SHP77 (cell line): ENCODE results near the gene GULP1.
"Not testable (repeated sequence)": the region's sequence is repeated elsewhere in the genome, so short reads cannot be mapped to it uniquely, and the experiment has no call there.

Experiments
- DNase-seq, 2 experiments: peaks; one replicate each; lab custom pipeline; 2025; lab: John Stamatoyannopoulos, UW

Gene GULP1

GRCh38 chr2:188527581-188527993 lies 235.9 kb downstream of the GULP1 start:
- DNase-seq, result no peak

DNA sequence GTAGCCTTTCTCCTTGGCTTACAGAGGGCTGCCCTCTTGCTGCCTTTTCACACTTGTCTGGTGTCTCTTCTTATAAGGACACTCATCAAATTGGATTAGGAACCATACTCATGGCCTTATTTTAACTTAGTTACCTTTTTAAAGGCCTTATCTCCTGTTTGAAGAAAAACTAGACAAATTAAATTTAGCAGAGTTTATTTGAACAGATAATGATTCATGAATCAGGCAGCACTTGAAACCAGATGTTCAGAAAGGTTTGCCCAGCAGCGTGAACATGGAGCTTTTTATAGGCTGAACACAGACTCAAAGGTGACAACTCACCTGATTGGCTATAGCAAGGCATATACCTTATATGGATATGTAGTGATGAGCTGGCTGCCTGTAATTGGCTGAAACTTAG lies 238.0 kb downstream of the GULP1 start:
- DNase-seq, result no peak

DNA sequence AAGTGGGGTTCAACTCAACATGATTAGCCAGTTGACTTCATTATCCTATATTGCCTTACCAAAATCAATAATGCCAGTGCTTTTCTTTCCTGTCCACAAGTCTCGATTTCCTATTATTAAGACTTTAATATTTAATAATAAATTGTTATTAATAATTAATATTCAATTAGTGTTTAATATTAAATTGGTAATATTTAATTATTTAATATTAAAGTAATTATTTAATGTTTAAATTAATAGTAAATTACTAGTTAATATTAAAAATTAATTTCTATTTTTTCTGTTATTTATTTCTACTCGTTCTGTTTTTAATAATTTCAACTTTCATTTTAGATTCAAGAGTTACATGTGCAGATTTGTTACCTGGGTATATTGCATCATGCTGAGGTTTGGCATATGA lies 243.2 kb downstream of the GULP1 start:
- DNase-seq, result no peak

- DNase-seq, result no peak
These were observed 260.0 kb downstream of the GULP1 start for GRCh38 chr2:188551671-188552070.

- DNase-seq, result no peak
These were observed 265.4 kb downstream of the GULP1 start for GRCh38 chr2:188557081-188557480.

GRCh38 chr2:188559455-188559854 lies 267.8 kb downstream of the GULP1 start:
- not testable (repeated sequence) for DNase-seq

GRCh38 chr2:188561473-188561979 lies 269.9 kb downstream of the GULP1 start:
- no peak for DNase-seq

DNA sequence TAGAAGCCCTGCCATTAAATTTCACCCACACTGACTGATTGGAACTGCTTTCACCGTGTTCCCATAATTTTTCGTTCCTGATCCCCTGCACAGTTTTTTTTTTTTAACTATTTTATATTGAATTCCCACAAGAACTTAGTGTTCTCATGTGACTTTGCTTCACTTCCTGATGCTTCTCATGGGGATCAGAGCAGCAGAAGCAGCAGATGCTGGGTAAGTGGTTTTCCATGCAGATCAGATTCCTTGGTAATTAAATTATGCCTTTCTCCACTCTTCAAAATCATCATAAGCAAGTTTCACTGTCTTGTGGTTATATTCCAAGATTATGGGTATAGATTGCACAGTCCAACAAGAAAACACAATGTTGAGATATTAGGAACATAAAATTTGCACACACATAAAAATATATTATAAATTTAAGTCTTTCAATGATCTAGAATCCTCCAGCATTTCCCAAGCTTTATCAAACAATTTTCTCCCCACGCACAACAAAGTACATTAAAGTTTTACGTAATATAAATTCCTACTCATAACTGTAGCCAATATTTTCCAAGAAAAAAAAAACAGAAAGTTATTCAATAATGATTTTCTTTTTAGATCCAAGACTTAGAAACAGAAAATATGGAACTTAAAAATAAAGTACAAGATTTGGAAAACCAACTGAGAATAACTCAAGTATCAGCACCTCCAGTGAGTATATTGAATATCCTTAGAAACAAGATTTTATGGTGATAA lies 277.9 kb downstream of the GULP1 start:
- DNase-seq, result no peak

GRCh38 chr2:188570370-188570769 lies 278.7 kb downstream of the GULP1 start:
- no peak for DNase-seq

DNA sequence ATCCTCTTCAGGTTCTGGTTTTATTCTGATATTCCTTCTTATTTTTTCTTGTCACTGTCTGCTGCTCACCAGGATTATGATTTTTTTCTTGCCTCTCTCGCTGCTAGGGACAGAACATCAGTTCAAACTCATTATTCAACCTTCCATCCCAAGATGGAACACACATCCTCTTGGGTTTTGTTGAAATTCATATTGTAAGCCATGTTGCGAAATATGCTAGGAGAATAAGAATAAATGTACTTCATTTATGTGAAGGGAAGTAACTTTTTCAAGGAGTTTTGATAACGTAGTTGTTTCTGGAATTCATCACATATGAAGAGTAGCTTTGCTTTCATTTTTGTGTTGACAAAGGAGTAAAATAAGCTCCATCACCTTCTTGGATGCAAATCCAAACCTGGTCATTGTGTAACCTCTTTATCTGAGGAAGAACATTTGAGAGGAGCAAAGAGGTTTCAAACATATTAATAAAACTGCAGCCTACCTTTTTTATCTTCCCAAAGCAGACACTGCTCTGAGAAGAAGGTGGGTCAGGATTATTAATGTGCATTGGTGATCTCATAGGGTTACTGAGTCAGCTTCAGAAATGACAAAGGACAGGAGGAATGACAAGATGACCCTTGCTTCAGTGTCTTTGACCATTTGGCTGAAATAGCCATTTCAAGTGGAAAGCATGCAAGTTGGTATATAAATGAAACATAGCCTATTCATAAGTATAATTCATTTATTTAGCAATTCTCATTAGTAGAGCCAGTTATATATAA lies 280.0 kb downstream of the GULP1 start:
- no peak for DNase-seq

DNA sequence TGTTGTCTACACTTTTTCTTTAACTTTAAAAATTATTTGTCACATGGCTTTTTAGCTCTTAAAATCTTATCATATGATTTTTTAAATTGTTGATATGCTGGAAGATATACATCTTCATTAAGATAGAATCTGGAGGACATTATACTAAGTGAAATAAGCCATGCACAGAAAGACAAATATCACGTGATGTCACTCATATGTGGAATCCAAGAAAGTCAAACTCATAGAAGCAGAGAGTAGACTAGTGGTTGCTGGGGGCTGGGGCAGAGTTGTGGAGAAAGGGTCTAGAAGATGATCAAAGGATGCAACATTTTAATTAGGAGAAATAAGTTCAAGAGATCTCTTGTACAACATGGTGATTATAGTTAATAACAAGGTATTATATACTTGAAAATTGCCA lies 280.9 kb downstream of the GULP1 start:
- DNase-seq, result no peak

GRCh38 chr2:188573453-188573852 lies 281.8 kb downstream of the GULP1 start:
- peak; percentile 13 to 38 for DNase-seq

DNA sequence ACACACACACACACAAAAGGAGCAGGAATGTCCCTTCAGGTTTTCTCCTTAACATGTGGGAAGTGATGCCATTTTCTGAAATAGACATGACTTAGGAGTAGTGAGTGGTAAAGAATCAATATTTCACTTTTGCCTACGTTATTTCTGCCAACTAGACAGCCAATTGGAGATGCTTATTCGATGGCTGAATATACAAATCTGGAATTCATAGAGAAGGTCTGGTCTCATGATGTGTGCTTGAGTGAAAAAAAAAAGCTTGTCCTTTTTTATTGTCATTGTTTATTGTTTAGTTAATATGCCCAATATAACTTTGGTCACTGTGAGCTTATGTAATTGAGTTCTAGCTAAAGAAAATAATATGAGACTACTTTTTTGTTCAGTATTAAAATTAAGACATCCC lies 284.3 kb downstream of the GULP1 start:
- DNase-seq, result no peak

DNA sequence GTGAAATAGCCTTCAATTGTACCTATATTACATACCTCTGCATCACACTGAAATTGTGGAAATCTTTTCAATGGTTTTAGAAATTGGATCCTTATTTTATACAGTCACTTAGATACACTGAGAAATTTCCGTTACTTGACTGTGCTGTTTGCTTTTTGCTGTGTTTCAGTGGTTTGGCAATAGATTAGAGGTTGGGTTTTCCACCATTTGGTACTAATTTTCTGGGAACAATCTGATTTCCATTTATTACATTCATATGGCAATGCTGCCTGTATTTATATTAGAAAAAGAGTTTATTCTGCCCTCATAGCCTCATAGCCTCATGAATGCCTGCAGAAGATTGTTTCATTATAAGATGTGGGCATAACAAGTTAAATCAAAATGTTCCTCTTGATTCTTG lies 285.0 kb downstream of the GULP1 start:
- no peak for DNase-seq

DNA sequence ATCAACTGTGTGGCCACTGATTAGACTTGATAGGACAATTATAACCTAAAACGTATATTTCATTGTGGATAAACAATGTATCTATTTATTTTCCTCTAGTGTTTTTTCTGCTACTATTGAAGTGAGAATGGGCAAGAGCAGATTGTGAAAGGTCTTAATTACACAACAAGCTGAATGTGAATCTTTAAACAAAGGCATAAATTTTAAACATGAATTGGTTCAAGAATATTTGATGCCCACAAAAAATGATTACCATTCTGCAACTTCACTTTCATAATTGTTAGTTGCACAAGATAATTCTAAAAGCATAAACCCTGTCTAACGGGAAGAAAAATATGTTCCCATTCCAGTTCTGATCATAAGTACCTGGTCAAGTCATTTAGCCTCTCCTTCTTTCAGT lies 285.6 kb downstream of the GULP1 start:
- no peak for DNase-seq

DNA sequence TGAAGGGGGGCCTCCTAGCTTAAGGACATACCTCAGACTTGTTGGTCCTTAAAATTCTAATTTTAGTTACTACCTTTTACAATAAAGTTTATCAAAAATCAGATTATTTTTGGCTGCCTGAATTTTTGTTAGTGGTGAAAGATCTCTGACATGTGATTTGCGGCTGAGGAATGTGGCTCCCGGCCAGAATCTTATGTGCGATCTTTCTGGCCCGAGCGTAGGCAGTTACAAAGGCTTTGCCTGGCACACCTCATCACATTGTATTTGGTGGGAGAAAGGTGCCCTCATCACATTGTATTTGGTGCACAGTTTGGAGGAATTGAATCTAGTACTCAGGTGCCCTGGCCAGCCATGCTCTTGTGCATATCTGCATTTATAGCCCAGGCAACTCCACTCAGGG lies 289.1 kb downstream of the GULP1 start:
- DNase-seq, result no peak

DNA sequence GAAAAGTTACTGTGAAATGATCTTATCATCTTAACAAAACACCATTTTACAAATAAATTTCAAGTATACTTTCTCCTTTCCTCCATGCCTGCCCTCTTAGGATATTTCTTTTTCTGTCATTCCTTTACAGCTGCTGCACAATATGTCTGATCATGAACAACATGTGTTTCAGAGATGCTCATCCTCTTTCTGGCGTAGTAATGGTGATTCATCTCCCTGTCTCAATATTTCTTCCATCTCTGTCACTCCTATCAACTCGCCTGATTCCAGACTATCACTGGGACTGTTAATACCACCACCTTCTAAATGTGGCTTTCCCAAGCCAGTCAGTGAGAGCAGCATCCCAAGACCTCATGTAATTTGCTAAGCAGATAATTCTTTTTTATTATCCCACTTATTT lies 290.5 kb downstream of the GULP1 start:
- DNase-seq, result no peak

GRCh38 chr2:188588235-188588634 lies 296.6 kb downstream of the GULP1 start:
- DNase-seq, result no peak

DNA sequence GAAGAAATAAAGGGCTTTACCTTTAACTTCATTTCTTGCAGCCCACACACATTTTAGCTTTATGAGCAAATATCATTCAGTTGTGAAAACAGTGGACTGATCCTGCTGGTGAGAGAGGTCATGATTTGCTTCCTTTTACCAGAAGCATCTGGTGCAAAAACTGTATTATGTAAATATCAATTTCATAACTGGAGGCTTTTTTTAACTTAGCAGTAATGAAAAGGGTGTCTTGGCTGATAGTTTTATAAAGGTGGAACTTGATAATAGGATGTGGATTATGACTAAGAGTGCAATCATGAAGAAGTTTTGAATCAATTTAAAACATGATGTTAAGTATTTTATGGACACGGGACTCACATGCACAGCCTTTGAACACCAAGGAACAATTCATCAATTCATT lies 304.4 kb downstream of the GULP1 start:
- no peak for DNase-seq

DNA sequence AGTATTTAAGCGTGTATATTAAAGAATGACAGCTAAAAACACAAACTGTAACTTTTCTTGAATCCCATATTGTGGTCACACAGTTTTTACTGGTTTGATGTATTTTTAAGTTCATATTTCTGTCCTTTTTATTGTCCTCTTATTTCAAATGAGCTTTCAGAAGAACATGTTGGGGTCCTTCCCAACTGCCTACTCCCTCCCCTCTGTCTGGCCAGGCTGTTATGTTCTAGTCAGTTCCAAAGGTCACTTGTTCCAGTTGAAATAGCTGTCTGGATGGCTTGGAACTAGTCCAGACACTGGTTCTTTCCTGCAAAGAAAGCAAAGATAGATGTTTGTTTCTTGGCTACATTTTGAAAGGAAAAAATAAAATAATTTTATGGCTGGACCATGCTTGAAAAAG lies 306.9 kb downstream of the GULP1 start:
- DNase-seq, result no peak

- DNase-seq, result no peak
These were observed 307.5 kb downstream of the GULP1 start for GRCh38 chr2:188599140-188599539.

GRCh38 chr2:188600536-188601210 lies 309.0 kb downstream of the GULP1 start:
- no peak for DNase-seq

DNA sequence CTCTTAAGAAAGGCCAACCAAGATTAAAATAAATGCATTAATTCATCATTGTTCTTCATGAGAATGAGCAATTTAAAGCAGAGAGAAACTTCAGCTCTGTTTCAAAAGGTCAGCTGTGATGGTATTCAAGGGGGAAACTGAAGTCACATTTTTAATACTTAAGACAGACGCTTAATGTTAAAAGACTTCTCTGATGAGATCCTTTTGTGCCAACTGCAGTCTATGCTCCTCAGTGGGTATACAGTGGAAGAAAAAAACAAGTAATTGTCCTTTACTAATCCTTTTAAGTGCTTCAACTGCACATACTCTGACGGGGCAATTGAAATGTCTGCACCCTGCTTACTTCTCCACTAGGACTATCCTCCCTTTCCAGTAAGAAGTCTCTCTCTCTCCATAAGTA lies 309.7 kb downstream of the GULP1 start:
- DNase-seq, result no peak
